Neural cell (in vitro differentiated cells): ENCODE data around the gene URGCP.

Experiments
- CTCF ChIP-seq: fragments of 450-650 bp; IDR thresholded peaks from 2 replicates; pipeline ENCODE4 v1.5.1; 2014; ENCODE audit warnings: antibody characterized with exemption, mild to moderate bottlenecking, moderate library complexity; ENCODE audit not compliant: poor library complexity, severe bottlenecking
- MXI1 ChIP-seq: fragments of 450-650 bp; conservative IDR thresholded peaks from 2 replicates; pipeline ENCODE4 v1.6.1; 2014; ENCODE audit warnings: antibody characterized with exemption, mild to moderate bottlenecking; ENCODE audit not compliant: poor library complexity, severe bottlenecking
- REST ChIP-seq: IDR thresholded peaks from 2 replicates; pipeline ENCODE4 v1.6.1; 2012; ENCODE audit warnings: borderline replicate concordance
- SMC3 ChIP-seq: fragments of 450-650 bp; conservative IDR thresholded peaks from 2 replicates; pipeline ENCODE4 v1.6.1; 2014; ENCODE audit warnings: antibody characterized with exemption, mild to moderate bottlenecking, moderate library complexity; ENCODE audit not compliant: poor library complexity
- TAF1 ChIP-seq: IDR thresholded peaks from 2 replicates; pipeline ENCODE4 v1.6.1; 2012; ENCODE audit warnings: low read depth

DNA sequence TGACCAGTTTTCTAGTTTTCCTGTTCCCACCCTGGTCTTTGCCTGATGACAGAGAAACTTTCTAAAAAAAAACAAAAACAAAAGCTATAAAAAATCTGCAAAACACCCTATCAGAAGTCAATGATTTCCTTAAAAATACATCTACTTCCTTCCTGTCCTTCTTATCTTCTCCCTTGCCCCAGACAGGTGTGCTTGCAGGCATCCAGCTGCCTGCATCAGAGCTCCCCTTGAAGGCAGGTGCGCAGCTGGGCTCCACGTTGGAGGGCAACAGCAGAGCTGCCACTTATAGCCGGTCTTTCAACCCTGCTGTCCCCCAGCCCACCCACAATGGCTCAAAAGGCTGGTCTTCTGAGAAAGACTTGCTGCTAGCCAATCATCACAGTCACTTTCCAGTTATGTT is 49.6 kb upstream of the URGCP start:
- no peak for TF ChIP-seq CTCF
- TF ChIP-seq REST: no peak
- no peak for TF ChIP-seq MXI1
- no peak for TF ChIP-seq TAF1
- TF ChIP-seq SMC3: no peak
